ENCODE measurements around the gene RPL6.

- TF ChIP-seq EP300 (IDR thresholded peaks at IDR 0.05), result no peak
- no peak for TF ChIP-seq POLR2A (IDR thresholded peaks at IDR 0.05)
Observed at GRCh38 chr12:112393328-112393727, 16.1 kb downstream of the RPL6 start.
